NB4 (cell line): Measurements from ENCODE around the gene TBCA.

ENCODE experiments used
- MAX ChIP-seq: IDR thresholded peaks from 2 replicates; pipeline ENCODE4 v1.6.1; 2011; ENCODE audit warnings: low read depth, low read length
- POLR2A ChIP-seq: IDR thresholded peaks from 2 replicates; pipeline ENCODE4 v1.6.1; 2011; ENCODE audit warnings: mild to moderate bottlenecking; ENCODE audit not compliant: insufficient read length; ENCODE audit errors: extremely low read depth
- TF ChIP-seq, protein P1 (sequence below): IDR thresholded peaks from one replicate; pipeline ENCODE4 v1.5.1; 2012; ENCODE audit warnings: low read depth, low read length

DNA sequence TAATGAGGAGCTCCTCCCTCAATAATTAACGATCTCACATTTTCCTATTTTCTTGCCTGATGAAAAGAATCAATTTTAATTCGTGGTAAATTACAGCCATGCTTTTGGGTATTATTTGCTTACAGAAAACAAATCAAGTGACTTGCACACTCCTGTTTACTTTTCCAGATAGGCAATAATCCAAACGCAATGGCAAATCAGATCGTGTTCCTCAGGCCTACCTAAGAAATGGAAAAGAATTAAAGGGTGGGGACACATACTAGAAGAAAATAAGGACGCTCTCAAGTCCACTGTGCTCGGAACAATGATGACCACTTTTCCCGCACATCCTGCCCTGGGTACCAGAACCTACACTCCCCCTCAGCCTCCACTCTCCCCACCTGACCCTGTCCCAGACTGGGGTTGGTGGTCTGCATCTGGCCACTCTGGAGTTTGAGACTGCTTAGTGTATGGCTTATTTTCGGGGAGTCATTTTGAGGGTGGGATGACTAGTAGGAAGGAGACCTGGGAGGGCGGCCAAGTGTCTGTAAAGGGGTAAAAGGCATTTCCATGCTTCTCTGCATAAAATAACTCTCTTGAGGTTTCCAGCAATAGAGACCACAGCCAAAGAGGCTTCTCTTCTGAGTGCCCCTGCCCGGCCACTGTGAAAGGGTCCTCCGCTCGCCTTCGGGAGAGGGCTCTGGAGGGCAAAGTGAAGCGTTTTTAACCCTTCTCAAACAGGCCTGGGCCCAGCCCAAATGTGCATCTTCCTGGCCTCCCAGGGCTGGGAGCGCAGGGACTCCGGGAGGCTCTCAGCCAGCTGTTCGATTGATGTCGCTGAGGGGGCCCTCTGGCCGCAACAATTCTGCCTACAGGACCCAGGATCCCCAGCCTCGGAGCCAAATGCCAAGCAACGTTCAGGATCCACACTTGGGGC is 133.1 kb downstream of the TBCA start:
- TF ChIP-seq, protein P1, sequence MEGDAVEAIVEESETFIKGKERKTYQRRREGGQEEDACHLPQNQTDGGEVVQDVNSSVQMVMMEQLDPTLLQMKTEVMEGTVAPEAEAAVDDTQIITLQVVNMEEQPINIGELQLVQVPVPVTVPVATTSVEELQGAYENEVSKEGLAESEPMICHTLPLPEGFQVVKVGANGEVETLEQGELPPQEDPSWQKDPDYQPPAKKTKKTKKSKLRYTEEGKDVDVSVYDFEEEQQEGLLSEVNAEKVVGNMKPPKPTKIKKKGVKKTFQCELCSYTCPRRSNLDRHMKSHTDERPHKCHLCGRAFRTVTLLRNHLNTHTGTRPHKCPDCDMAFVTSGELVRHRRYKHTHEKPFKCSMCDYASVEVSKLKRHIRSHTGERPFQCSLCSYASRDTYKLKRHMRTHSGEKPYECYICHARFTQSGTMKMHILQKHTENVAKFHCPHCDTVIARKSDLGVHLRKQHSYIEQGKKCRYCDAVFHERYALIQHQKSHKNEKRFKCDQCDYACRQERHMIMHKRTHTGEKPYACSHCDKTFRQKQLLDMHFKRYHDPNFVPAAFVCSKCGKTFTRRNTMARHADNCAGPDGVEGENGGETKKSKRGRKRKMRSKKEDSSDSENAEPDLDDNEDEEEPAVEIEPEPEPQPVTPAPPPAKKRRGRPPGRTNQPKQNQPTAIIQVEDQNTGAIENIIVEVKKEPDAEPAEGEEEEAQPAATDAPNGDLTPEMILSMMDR: no peak
- TF ChIP-seq POLR2A: no peak
- TF ChIP-seq MAX: no peak
